Hepatocyte (in vitro differentiated cells): ENCODE data around the gene VAC14. TPM values are rescaled to one million over a fixed set of nuclear protein-coding genes. Genes with fewer than 3 reads are reported as not detected.

Source experiments
- DNase-seq: peaks from one replicate; pipeline ENCODE4 v3.0.0-alpha.2; 2016; ENCODE audit warnings: low spot score
- H2AFZ ChIP-seq: fragments of 200-600 bp; sonication (generic); 2 replicates; pipeline ENCODE4 v1.6.0; 2016; ENCODE audit warnings: antibody characterized with exemption, mild to moderate bottlenecking
- H3K27ac ChIP-seq: fragments of 200-600 bp; sonication (generic); 2 replicates; pipeline ENCODE4 v1.5.1; 2016; ENCODE audit warnings: mild to moderate bottlenecking
- H3K27me3 ChIP-seq: fragments of 200-600 bp; sonication (generic); 2 replicates; pipeline ENCODE4 v1.6.1; 2016
- H3K36me3 ChIP-seq: fragments of 200-600 bp; sonication (generic); replicated peaks from 2 replicates; pipeline ENCODE4 v1.5.1; 2016; ENCODE audit warnings: low read depth; ENCODE audit not compliant: insufficient read depth
- H3K4me1 ChIP-seq: fragments of 200-600 bp; sonication (generic); 2 replicates; pipeline ENCODE4 v1.5.1; 2016; ENCODE audit warnings: mild to moderate bottlenecking, moderate library complexity; ENCODE audit not compliant: insufficient read depth
- H3K4me2 ChIP-seq: fragments of 200-600 bp; sonication (generic); 2 replicates; pipeline ENCODE4 v1.6.0; 2016
- H3K4me3 ChIP-seq: fragments of 200-600 bp; sonication (generic); 2 replicates; pipeline ENCODE4 v1.5.1; 2016; ENCODE audit warnings: mild to moderate bottlenecking
- H3K79me2 ChIP-seq: fragments of 200-600 bp; sonication (generic); 2 replicates; pipeline ENCODE4 v1.6.0; 2017; ENCODE audit warnings: mild to moderate bottlenecking
- H3K9me2 ChIP-seq: fragments of 200-600 bp; sonication (generic); replicated peaks from 2 replicates; pipeline ENCODE4 v1.6.0; 2017; ENCODE audit warnings: mild to moderate bottlenecking; ENCODE audit not compliant: insufficient read depth
- H3K9me3 ChIP-seq: fragments of 200-600 bp; sonication (generic); 2 replicates; pipeline ENCODE4 v1.5.1; 2016; ENCODE audit warnings: low read depth, mild to moderate bottlenecking
- H4K20me1 ChIP-seq: fragments of 200-600 bp; sonication (generic); 2 replicates; pipeline ENCODE4 v1.6.0; 2016; ENCODE audit warnings: mild to moderate bottlenecking; ENCODE audit not compliant: insufficient read depth, poor library complexity, severe bottlenecking
- CTCF ChIP-seq: fragments of 200-600 bp; sonication (generic); IDR thresholded peaks from 2 replicates; pipeline ENCODE4 v1.5.1; 2016; ENCODE audit warnings: antibody characterized with exemption, mild to moderate bottlenecking; ENCODE audit not compliant: poor library complexity
- EZH2 ChIP-seq: fragments of 200-600 bp; sonication (generic); IDR thresholded peaks from 2 replicates; pipeline ENCODE4 v1.6.1; 2016; ENCODE audit warnings: antibody characterized with exemption, mild to moderate bottlenecking, borderline replicate concordance
- EZH2phosphoT487 ChIP-seq: fragments of 200-600 bp; sonication (generic); IDR thresholded peaks from one replicate; pipeline ENCODE4 v1.6.1; 2018; ENCODE audit warnings: antibody characterized with exemption, mild to moderate bottlenecking, low read depth, moderate library complexity; ENCODE audit not compliant: unreplicated experiment, severe bottlenecking
- WGBS: methylation state at CpG from one replicate; pipeline ENCODE4 v1.1.6; 2016; ENCODE audit warnings: low lambda C conversion rate; ENCODE audit errors: missing lambda C conversion rate; 5-methylcytosine and 5-hydroxymethylcytosine counted together
- polyA plus RNA-seq: library from polyadenylated mRNA; unstranded; fragments of >200 nt; fragmentation: Nextera tagmentation; extraction: Ambion mirVana; gene quantifications from 2 replicates; pipeline ENCODE4 v1.2.1, GENCODE V29; 2016
- total RNA-seq: library from RNA; depleted of rRNA; stranded (reverse); fragments of >200 nt; gene quantifications from 2 replicates; pipeline ENCODE4 v1.2.3, GENCODE V29; 2014

Gene VAC14
- total and polyA plus RNA-seq, 2 experiments from 2014 or later = 35.8 to 49.4 TPM

- Histone ChIP-seq H3K27ac (no peak overlapping the region), H3K4me3 (no peak overlapping the region), H3K27me3 (no peaks in the 10 kb centered on the region), H3K4me1 (peaks cover 52% of the 10 kb centered on the region), H3K79me2 (no peaks in the 10 kb centered on the region), H3K9me3 (no peaks in the 10 kb centered on the region), H3K36me3 (no peaks in the 10 kb centered on the region), H2AFZ (no peak overlapping the region), H3K4me2 (no peak overlapping the region), H3K9me2 (no peaks in the 10 kb centered on the region), H4K20me1 (no peaks in the 10 kb centered on the region)
- TF ChIP-seq EZH2phosphoT487 = no peak
- no peak for TF ChIP-seq EZH2
- TF ChIP-seq CTCF = no peak
- 98% methylated on average over 6 of the region's 7 CpGs for WGBS
- DNase-seq = no peak
These were observed 91.0 kb downstream of the VAC14 start for GRCh38 chr16:70709942-70710341.

GRCh38 chr16:70709457-70709856 is 91.5 kb downstream of the VAC14 start:
- no peaks in the 10 kb centered on the region for H3K79me2 ChIP-seq
- H3K27me3 ChIP-seq = no peaks in the 10 kb centered on the region
- DNase-seq = no peak
- H3K9me3 ChIP-seq = no peaks in the 10 kb centered on the region
- no peaks in the 10 kb centered on the region for H3K9me2 ChIP-seq
- peaks cover 47% of the 10 kb centered on the region for H3K4me1 ChIP-seq
- no peak overlapping the region for H3K4me3 ChIP-seq
- 88% methylated on average over 5 of the region's 5 CpGs for WGBS
- no peaks in the 10 kb centered on the region for H3K36me3 ChIP-seq
- H3K4me2 ChIP-seq = no peak overlapping the region
- H3K27ac ChIP-seq = no peak overlapping the region
- no peak overlapping the region for H2AFZ ChIP-seq
- TF ChIP-seq EZH2phosphoT487 (no peak), CTCF (no peak), EZH2 (no peak)
- no peaks in the 10 kb centered on the region for H4K20me1 ChIP-seq

- no peaks in the 10 kb centered on the region for H3K9me3 ChIP-seq
- H3K79me2 ChIP-seq = no peaks in the 10 kb centered on the region
- no peak for DNase-seq
- no peak overlapping the region for H3K4me3 ChIP-seq
- H2AFZ ChIP-seq = no peak overlapping the region
- H3K9me2 ChIP-seq = no peaks in the 10 kb centered on the region
- H3K4me2 ChIP-seq = no peak overlapping the region
- no peak overlapping the region for H3K27ac ChIP-seq
- H3K27me3 ChIP-seq = no peaks in the 10 kb centered on the region
- H3K4me1 ChIP-seq = peaks cover 40% of the 10 kb centered on the region
- H3K36me3 ChIP-seq = no peaks in the 10 kb centered on the region
- no peaks in the 10 kb centered on the region for H4K20me1 ChIP-seq
- TF ChIP-seq CTCF = no peak
- no peak for TF ChIP-seq EZH2
- no peak for TF ChIP-seq EZH2phosphoT487
- 84% methylated on average over 19 of the region's 20 CpGs for WGBS
These were observed 92.4 kb downstream of the VAC14 start for GRCh38 chr16:70708366-70709246.
